Germinal center (tissue), 1 donor: ENCODE measurements around the gene CRK.
"Not testable (repeated sequence)": the region's sequence is repeated elsewhere in the genome, so short reads cannot be mapped to it uniquely, and the experiment has no call there.

Experiments
- DNase-seq: peaks from one replicate; pipeline ENCODE4 v3.0.0; 2012; ENCODE audit warnings: mixed read lengths, low spot score

The CRK gene

GRCh38 chr17:1387490-1388227, 68.4 kb downstream of the CRK start:
- DNase-seq, result not testable (repeated sequence)

GRCh38 chr17:1386675-1387190, 69.3 kb downstream of the CRK start:
- DNase-seq, result not testable (repeated sequence)

- no peak for DNase-seq
These were observed 69.8 kb downstream of the CRK start for GRCh38 chr17:1386265-1386664.

- DNase-seq, result no peak
These were observed 70.2 kb downstream of the CRK start for GRCh38 chr17:1385861-1386260.

- no peak for DNase-seq
These were observed 71.1 kb downstream of the CRK start for GRCh38 chr17:1384905-1385435.

GRCh38 chr17:1379930-1380313, 76.1 kb downstream of the CRK start:
- no peak for DNase-seq

- DNase-seq, result no peak
These were observed 76.7 kb downstream of the CRK start for GRCh38 chr17:1379208-1379929.

GRCh38 chr17:1378476-1378860, 77.6 kb downstream of the CRK start:
- DNase-seq, result not testable (repeated sequence)

- no peak for DNase-seq
These were observed 78.7 kb downstream of the CRK start for GRCh38 chr17:1377334-1377733.

GRCh38 chr17:1376061-1376460, 80.0 kb downstream of the CRK start:
- no peak for DNase-seq

- DNase-seq, result no peak
These were observed 80.4 kb downstream of the CRK start for GRCh38 chr17:1375615-1376014.

GRCh38 chr17:1374431-1375177, 81.4 kb downstream of the CRK start:
- no peak for DNase-seq

- no peak for DNase-seq
These were observed 82.3 kb downstream of the CRK start for GRCh38 chr17:1373707-1374237.

- no peak for DNase-seq
These were observed 83.4 kb downstream of the CRK start for GRCh38 chr17:1372618-1373017.

GRCh38 chr17:1371893-1372590, 84.0 kb downstream of the CRK start:
- no peak for DNase-seq
